Stimulated activated CD8-positive, alpha-beta memory T cell treated with anti-CD3 and anti-CD28 coated beads, Interleukin-15, amount 100 ng/mL, for 48 hours (primary cell): ENCODE data around the gene PIBF1.
"Not testable (repeated sequence)": the region's sequence is repeated elsewhere in the genome, so short reads cannot be mapped to it uniquely, and the experiment has no call there.

ENCODE experiments used
- DNase-seq, 2 donors: peaks; one replicate each; pipeline ENCODE4 v3.0.0-alpha.2; 2020; ENCODE audit warnings: low read depth in 2 of 2

Gene PIBF1

DNA sequence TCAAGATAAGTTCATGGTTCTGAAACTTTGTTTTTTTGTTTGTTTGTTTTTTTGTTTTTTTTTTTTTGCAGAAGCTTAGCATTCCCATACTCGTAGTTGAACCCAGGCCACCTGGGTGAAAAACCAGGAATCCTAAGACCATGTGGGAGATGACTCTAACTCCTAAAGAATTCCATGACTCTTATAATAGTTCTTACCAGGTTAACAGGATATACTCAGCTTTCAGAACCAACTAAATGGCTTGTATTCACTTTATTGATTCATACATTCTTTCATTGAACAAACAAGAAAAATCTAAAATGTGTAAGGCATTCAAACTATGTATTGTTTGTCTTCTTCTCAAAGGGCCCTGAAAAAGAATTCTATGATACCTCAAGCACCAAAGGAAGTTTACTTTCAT is 236.4 kb downstream of the PIBF1 start:
- no peak for DNase-seq

DNA sequence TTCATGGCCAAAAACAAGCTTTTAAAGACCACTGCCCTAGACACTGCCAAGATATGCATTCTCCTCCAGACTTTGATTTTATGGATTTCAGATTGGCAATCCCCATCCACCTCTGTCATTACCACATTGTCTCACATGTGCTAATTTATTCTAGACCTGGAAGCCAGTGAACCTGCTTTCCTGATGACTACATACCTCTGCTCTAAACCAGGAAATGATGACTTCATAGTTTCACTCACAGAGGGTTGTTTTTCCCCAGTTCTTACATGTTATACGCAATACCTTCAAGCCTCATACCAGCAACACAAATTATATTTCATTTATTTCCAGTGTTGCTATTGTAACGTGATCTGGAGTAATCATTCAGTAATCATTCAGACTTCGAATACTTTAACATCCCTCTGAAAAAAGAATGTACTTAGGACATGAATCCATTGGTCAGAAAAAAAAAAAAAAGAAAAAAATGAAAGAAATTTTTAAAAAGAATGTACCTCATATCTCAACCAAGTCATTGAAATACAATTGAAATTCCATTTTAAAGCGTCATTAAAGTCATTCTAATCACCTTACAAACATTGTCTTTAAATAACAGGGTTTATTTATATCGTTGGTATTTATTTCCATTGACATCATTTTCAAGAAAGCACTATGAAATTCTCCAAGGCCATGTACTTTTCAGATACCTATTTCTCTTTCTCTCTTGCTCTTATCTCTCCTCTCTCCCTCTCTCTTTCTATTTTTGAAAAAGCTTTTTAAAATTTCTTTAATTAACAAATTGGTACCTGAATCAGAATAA is 243.5 kb downstream of the PIBF1 start:
- DNase-seq = no peak

DNA sequence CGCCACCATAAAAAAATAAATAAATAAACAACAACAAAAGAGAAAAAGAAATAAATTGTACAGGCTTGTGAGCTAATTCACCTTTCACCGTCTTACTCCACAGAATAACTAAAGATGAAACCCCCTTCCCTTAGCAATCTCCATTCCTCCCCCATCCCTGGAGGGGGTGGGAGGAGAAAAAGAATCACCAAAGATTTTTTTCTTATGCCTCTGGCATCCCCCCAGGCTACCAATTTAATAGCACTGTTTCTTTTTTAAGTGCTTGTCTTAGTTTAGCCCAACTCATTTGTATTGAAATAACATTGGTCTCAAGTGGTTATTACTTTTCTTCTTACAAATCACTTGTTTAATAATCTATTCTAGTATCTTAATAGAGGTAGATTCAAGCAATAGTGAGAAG is 253.0 kb downstream of the PIBF1 start:
- no peak for DNase-seq

DNA sequence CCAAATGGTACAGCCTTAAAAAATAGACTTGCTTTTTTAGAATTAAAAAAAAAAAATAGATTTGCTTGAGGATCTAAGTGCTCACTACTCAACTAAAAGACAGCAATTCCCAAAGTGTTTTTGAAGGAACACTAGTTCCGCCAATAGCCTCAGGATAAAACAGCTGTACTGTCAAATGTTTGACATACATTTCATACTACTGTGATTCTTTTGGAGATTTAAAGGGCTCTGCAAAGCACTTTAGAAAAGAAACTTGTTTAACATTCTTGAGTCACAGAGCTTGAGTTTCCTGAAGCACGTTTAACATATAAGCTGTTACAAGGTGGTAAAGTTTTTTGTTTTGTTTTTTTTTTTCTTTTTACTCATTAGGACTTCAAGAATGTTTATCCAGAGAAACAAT is 253.7 kb downstream of the PIBF1 start:
- no peak for DNase-seq

DNA sequence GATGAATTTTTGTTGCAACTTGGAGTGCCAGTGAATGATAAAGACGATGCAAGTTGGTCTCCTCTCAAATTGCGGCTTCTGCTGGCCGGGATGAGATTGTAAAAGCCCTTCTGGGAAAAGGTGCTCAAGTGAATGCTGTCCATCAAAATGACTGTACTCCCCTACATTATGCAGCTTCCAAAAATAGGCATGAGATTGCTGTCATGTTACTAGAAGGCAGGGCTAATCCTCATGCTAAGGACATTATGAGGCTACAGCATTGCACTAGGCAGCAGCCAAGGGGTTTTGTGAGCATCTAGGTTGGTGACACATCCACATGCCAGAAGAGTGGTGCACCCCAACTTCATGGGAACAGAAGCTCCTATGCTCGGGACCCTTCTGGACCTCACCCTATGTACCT is 254.6 kb downstream of the PIBF1 start:
- no peak for DNase-seq

DNA sequence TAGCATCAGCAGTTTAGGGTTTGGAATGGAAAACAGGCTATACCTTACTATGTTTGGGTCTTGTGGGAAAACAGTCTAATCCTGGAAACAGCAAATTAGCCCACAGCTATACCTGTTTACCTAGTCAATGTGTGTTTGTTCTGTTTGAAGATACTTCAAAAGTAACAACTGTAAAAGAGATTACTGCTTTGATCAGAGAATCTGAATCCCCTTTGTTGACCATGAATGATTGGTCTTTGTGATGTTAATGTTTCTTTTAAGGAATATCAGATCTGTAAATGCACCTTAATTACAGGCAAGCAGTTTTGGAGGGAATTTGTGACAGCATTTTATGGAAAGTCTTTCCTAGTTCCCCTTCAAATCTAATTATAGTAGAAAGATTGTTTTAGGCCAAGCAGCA is 256.1 kb downstream of the PIBF1 start:
- DNase-seq = no peak

DNA sequence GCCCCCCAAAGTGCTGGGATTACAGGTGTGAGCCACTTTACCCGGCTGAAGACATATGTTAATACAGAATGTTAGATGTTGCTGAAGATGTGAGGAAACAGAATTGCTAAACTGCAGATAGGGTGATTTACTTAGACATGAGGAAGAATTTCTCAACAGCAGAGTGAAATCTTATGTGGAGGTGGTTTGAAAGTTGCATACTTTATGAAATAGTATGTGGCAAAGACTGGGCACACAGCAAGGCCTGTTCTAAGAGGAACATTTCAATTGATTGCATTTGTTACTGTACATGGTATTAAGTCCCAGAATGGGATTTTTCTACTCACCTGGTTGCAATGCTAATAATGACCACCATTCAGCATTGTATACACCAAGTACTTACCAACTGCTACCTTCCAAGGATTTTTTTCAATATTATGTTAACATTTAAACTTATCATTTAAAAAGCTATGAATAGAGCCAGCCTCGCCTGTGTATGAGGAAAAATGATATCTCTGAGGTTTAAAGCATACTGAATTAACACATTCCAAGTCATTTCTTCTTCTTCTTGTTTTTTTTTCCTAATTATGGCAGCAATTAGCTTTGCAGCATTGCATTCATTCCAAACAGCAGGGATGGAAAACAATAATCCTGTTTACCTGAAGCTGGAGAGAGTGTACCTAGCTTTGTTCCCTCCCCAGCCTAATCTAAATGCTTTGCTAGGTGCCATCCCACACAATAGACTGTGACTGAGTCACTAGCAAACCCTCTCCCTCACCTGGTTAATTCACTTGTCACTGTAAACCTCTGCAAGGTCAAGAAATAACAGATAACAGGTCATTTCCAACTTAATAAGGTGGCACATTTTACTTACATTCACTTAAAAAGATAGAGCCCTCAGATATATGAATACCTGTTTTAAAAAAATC is 257.5 kb downstream of the PIBF1 start:
- DNase-seq = no peak

DNA sequence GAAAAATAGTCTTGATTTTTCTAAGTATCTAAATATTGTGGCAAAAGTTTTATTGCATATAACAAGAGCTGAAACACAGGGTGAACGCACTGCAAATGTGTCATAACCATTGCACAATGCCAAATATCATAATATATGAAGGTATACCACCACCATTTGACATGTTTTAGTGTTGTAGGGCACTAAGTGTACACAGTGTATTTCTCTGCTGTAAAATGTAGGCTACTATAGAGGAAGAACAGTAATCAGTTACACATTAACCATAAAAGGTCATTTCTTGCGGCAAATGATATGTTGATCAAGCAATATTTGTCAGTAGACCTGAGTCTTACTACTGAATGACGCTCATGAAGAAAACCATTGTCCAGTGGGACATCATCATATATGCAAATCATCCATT is 258.6 kb downstream of the PIBF1 start:
- no peak for DNase-seq

DNA sequence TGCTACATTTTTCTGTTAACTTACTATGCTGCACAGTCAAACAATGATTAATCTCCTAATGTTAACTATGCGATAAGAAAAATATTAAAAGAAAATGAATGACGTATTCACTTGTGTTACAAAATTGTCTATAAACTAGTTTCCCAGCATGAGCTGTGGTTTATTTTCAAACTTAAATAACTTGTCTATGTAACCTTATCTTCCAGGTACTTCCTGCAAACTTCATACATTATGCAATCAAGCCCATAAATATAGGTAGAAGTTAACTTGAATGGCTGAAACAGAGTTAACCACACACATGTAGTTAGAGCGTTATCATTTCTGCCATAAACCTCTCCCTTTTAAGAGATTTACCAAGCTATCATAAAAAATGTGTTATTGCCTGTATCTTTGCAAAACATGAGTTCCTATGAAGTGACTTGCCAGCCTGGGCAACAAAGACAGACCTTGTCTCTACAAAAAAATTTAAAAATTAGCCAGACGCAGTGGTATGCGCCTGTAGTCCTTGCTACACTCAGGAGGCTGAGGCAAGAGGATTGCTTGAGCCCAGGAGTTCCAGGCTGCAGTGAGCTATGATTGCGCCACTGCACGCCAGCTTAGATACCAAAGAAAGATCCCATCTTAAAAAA is 259.1 kb downstream of the PIBF1 start:
- no peak for DNase-seq

DNA sequence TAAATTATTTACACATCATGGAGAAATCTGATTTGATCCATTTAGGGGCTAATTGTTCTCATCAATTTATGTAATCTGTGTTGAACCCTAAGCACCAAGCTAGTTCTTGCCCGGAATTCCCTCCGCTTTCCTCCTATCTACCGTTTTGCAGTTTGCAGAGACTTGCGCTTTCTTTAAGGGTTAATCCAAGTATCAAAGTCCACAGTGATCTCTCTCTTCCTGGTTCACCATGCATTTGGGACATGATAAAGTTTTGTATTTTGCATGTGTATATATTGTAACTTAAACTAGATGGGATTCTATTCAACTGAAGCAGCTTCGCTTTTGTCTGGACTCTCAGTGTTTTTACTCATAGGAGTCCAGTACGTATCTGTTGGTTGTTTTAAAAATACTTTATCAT is 263.1 kb downstream of the PIBF1 start:
- no peak for DNase-seq

DNA sequence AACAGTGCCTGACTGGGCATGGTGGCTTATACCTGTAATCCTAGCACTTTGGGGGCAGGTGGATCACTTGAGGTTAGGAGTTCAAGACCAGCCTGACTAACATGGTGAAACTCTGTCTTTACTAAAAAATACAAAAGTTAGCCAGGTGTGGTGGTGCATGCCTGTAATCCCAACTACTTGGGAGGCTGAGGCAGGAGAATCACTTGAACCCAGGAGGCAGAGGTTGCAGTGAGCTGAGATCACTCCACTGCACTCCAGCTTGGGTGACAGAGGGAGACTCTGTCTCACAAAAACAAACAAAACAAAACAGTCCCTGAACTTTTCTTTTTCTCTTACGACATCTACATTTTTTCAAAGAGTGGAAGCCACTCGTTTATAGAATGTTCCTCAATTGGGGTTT is 266.7 kb downstream of the PIBF1 start:
- not testable (repeated sequence) for DNase-seq

DNA sequence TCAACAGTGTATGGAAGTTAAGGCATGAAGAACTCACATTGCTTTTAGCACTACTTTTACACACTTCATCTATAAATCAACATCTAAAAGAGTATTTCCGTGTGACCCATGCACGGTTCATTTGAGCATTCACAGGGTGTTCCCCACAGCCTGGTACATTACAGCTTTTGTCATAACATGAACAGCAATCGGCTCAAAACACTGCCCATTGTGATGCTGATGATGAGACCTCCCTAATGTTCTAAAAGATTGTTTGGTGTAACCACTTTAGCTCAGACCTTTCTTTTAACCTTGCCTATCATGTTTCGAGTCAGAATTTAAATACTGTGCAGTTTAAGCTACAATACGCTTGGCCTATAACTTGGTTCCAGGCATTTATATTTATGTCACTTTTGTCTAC is 272.8 kb downstream of the PIBF1 start:
- no peak for DNase-seq

DNA sequence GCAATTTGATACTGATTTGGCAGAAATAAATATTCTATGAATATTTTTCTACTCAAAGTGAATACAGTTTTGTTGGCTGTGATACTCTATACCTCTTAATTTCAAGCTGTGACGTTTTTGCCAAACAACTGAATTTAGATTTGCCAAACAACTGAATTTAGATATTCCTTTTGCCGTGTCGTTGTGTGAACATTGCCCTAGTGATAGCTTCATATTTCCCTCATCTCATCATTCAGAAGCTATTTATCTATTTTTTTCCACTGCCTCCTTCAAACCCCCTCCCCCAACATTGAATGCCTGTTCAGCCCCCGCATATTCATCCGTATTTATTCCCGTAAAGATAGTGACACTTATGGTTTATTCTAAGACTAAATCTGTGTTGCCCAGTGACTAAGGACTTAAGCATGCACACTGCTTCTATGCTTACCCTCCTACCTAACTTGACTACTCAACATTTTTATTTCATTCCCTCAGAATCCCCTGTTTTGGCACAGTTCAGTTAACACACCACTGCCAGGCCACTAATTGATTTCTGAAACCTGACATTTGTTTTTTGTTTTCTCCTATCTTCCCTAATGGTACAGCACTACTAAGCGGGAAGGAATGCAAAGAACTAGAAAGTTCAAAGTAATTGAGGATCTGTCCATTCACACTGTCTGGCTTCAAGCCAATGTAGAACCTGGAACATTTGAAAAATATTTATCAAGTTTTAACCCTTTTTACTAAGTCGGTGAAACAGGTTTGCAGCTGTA is 274.1 kb downstream of the PIBF1 start:
- DNase-seq = no peak

DNA sequence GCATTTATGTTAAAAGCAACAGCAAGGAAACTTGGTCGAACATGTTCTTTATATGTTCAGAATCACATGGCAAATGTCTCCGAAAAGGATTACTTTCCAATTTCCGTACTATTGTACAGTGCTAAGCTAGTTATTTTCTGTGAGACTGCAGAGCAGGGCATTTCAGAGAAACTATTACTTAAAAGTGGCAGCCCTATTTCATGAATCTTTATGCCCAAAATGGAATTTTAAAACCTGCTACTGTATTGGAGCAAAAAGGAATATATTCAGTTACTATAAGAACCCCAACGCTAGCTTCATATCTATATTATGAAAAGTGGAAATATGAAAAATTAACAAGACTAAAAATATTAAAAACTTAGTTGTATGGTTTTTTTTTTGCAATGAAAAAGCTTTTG is 274.6 kb downstream of the PIBF1 start:
- no peak for DNase-seq

DNA sequence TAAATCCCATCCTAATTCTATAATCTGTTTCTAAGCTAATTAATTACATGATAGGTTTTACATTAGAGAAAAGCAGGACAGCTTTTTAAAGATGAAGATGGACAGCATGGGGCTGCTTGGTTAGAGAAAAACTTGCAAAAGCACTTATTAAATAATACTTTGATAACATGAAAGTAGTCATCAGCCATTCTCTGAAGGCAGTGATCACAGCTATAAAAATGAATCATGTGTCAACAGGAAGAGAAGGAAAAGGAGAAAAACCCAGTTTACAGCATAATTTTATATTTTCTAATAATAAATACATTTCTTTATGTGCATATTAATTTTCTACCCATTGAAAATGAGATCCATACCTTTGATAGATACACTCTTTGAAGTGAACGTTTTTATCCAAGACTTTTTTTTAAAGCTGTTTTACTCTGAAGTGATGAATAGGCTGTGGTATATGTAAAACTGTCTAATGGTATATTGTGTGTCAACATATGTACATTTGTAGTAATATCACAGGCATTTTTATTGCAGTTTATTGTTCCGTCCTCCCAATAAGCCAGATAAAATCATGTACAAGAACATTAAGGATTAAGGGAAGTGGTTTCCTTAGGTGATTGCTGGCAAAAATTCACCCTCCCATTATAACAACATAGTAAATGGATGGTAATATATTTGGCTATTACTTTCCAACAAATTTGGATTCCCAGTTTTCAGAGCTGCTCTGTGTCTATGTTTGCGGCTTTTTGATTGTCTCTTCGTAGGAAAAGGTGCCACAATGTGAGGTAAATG is 275.5 kb downstream of the PIBF1 start:
- no peak for DNase-seq

DNA sequence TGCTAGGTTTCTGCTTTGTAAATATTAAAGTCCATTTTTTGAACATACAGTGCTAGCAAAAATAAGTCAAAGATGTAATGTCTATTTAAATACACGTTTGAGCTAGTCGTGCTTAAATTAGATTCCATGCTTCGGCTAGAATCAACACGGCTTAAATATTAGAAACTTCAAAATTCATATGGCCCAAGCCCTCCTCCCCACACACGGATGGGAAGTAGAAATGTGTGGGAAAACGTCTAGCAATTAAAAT is 276.1 kb downstream of the PIBF1 start:
- DNase-seq = no peak

DNA sequence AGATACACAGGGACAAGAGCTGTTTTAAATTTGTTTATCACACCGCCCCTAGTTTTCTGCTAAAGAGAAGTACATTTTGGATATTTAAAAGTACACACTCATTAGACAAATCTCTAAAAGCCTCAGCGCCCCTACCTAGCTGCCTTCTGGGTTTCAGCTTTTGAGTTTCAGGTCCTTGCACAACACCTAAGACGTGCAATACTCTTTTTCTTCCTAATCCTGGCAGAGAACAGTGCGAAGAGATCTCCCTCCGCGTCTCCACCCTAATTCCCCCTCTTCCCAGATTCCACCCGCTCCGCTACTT is 276.5 kb downstream of the PIBF1 start:
- DNase-seq = no peak

DNA sequence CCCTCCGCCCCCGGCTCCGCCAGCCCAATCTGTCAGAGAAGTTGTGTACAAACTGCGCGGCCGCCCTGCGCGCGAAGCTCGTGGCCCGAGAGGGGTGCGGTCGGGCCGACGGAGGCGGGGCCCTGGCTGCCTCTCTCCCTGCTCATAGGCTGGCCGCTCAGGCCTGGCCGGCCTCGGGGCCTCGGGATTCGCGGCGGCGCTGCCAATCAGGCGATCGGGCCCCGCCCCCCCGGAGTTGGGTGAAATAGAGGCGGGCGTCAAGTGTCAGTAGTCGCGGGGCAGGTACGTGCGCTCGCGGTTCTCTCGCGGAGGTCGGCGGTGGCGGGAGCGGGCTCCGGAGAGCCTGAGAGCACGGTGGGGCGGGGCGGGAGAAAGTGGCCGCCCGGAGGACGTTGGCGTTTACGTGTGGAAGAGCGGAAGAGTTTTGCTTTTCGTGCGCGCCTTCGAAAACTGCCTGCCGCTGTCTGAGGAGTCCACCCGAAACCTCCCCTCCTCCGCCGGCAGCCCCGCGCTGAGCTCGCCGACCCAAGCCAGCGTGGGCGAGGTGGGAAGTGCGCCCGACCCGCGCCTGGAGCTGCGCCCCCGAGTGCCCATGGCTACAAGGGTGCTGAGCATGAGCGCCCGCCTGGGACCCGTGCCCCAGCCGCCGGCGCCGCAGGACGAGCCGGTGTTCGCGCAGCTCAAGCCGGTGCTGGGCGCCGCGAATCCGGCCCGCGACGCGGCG is 277.0 kb downstream of the PIBF1 start, which contains the start of gene KLF5:
Gene KLF5, plus strand, starts transcription at position 270 of the 724 bp plus-strand sequence. Its CDS starts 323 bp downstream, at position 593.
- DNase-seq = peak; percentile 91

DNA sequence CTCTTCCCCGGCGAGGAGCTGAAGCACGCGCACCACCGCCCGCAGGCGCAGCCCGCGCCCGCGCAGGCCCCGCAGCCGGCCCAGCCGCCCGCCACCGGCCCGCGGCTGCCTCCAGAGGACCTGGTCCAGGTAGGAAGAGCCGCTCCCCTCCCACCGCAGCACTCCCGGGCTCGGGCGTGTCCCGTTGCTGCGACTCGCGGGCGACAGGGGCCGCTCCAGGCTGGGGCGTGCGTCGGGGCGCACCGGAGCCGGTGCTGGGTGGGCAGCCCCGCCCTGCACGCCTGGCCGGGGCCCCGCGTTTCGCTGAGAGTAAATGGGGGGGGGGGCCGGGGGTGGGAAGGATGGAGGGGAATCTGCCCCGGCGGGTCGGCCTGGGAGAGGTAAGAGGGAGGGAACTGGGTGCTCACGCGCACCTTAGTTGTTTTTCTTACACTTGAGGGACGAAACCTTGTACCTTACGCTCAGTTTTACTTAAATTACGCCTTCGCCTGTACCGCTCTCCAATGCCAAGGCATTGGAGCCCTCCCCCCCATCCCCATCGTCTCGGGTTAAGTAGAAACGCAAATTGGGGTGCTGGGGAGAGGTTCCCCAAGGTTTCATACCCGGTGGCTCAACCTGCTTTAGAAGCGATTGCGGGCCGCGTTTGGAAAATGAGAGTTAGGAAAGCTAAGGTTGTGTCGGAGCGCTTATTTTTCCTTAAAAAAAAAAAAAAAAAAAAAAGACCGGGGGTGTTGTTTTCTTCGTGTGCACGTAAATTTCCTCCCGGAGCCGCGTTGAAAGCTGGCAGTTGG is 277.7 kb downstream of the PIBF1 start:
- peak; percentile 9 to 16 for DNase-seq
